HepG2 (cell line): ENCODE measurements around the gene NFRKB. TPM values are rescaled to one million over a fixed set of nuclear protein-coding genes. Genes with fewer than 3 reads are reported as not detected.

Experiments
- AGO1 ChIP-seq: fragments of 200-400 bp; formaldehyde crosslinking; IDR thresholded peaks from 2 replicates; pipeline ENCODE4 v1.6.1; 2017; ENCODE audit warnings: mild to moderate bottlenecking, low read depth, low read length, moderate library complexity; ENCODE audit not compliant: poor library complexity, severe bottlenecking
- ATF6 ChIP-seq: sonication (generic); formaldehyde crosslinking; conservative IDR thresholded peaks from 2 replicates; pipeline ENCODE4 v1.4.0; 2020; ENCODE audit warnings: missing genetic modification reagents
- BCL3 ChIP-seq: sonication (generic); formaldehyde crosslinking; IDR thresholded peaks from 2 replicates; pipeline ENCODE4 v1.5.1; 2020; ENCODE audit warnings: mild to moderate bottlenecking, missing genetic modification reagents, moderate library complexity
- BCL6 ChIP-seq: IDR thresholded peaks from 2 replicates; pipeline ENCODE4 v1.6.1; 2016; ENCODE audit warnings: missing genetic modification reagents, missing compliant biosample characterization
- BHLHE40 ChIP-seq: IDR thresholded peaks from 2 replicates; pipeline ENCODE4 v1.6.1; 2011; ENCODE audit warnings: low read length, improper control_type of control experiment
- CHD4 ChIP-seq: fragments of 200-600 bp; sonication (generic); IDR thresholded peaks from 2 replicates; pipeline ENCODE4 v1.7.0; 2017; ENCODE audit warnings: mild to moderate bottlenecking, low read length, borderline replicate concordance
- ELK4 ChIP-seq: sonication (generic); formaldehyde crosslinking; IDR thresholded peaks from 2 replicates; pipeline ENCODE4 v1.9.0; 2021; ENCODE audit warnings: missing genetic modification reagents, borderline replicate concordance
- MYC ChIP-seq: sonication (generic); formaldehyde crosslinking; IDR thresholded peaks from 2 replicates; pipeline ENCODE4 v1.9.0; 2021; ENCODE audit warnings: missing genetic modification reagents, borderline replicate concordance
- PLRG1 ChIP-seq: fragments of 450-650 bp; conservative IDR thresholded peaks from 2 replicates; pipeline ENCODE4 v1.6.1; 2016
- PRDM15 ChIP-seq: sonication (generic); formaldehyde crosslinking; IDR thresholded peaks from 2 replicates; pipeline ENCODE4 v1.4.0; 2020; ENCODE audit warnings: missing genetic modification reagents
- RBM22 ChIP-seq: fragments of 200-400 bp; formaldehyde crosslinking; optimal IDR thresholded peaks from 2 replicates; pipeline ENCODE3; 2017; ENCODE audit warnings: mild to moderate bottlenecking, low read length, moderate library complexity
- REL ChIP-seq: sonication (generic); formaldehyde crosslinking; conservative IDR thresholded peaks from 2 replicates; pipeline ENCODE4 v1.8.0; 2022; ENCODE audit warnings: mild to moderate bottlenecking, missing genetic modification reagents, moderate library complexity
- RXRB ChIP-seq: IDR thresholded peaks from 2 replicates; pipeline ENCODE4 v1.6.1; 2016; ENCODE audit warnings: borderline replicate concordance, missing genetic modification reagents, missing compliant biosample characterization
- SIN3A ChIP-seq: IDR thresholded peaks from 2 replicates; pipeline ENCODE4 v1.6.1; 2011; ENCODE audit warnings: low read depth, mild to moderate bottlenecking, control low read depth, low read length, borderline replicate concordance
- TBX3 ChIP-seq: fragments of 450-650 bp; IDR thresholded peaks from 2 replicates; pipeline ENCODE4 v1.6.1; 2017; ENCODE audit warnings: antibody characterized with exemption, mild to moderate bottlenecking, inconsistent platforms, borderline replicate concordance
- TRIM24 ChIP-seq: sonication (generic); formaldehyde crosslinking; IDR thresholded peaks from 2 replicates; pipeline ENCODE4 v1.8.0; 2022; ENCODE audit warnings: mild to moderate bottlenecking, missing genetic modification reagents
- ZMYM4 ChIP-seq: sonication (generic); formaldehyde crosslinking; IDR thresholded peaks from 2 replicates; pipeline ENCODE4 v1.8.1; 2023; ENCODE audit warnings: mild to moderate bottlenecking, missing genetic modification reagents
- ZNF17 ChIP-seq: sonication (generic); formaldehyde crosslinking; IDR thresholded peaks from 2 replicates; pipeline ENCODE4 v1.5.0; 2020; ENCODE audit warnings: mild to moderate bottlenecking, missing genetic modification reagents
- ZNF275 ChIP-seq: sonication (generic); formaldehyde crosslinking; IDR thresholded peaks from 2 replicates; pipeline ENCODE4 v1.8.0; 2022; ENCODE audit warnings: missing genetic modification reagents, mild to moderate bottlenecking, inconsistent platforms, borderline replicate concordance
- ZNF879 ChIP-seq: sonication (generic); formaldehyde crosslinking; IDR thresholded peaks from 2 replicates; pipeline ENCODE4 v1.8.1; 2023; ENCODE audit warnings: missing genetic modification reagents
- ZZZ3 ChIP-seq: sonication (generic); formaldehyde crosslinking; IDR thresholded peaks from 2 replicates; pipeline ENCODE4 v1.4.0; 2020; ENCODE audit warnings: missing genetic modification reagents, mild to moderate bottlenecking, borderline replicate concordance
- polyA plus RNA-seq, 8 experiments: library from polyadenylated mRNA; depleted of rRNA in 3 of 8; stranded (reverse) in 7 of 8; unstranded in 1 of 8; fragments of >200 nt; fragmentation: Illumina TruSeq in 4 of 8; extraction: Trizol in 4 of 8; gene quantifications; 2 replicates each; pipeline versions ENCODE4 v1.2.1 to v1.2.3, GENCODE V29; 2011 to 2016; ENCODE audit warnings: low read depth in 4 of 8, missing spikeins in 1 of 8, mixed read lengths in 1 of 8; ENCODE audit not compliant: insufficient read depth in 1 of 8
- total RNA-seq, 5 experiments: library from RNA; depleted of rRNA; stranded (reverse); fragments of >200 nt; fragmentation: Illumina TruSeq; extraction: Trizol; gene quantifications; 2 replicates each; pipeline ENCODE4 v1.2.3, GENCODE V29; 2016; ENCODE audit warnings: low read depth in 1 of 5

The NFRKB gene
- total and polyA plus RNA-seq, 2 of the 13 experiments (the other 11 are each of a cell fraction or from before 2014, with no cell fraction given): 22.9 to 23.7 TPM

- TF ChIP-seq ZNF17 (CRISPR knock-in tag) (no peak), ELK4 (CRISPR knock-in tag) (no peak), PLRG1 (no peak), CHD4 (no peak), ZNF879 (CRISPR knock-in tag) (no peak), TBX3 (no peak), AGO1 (no peak), BCL3 (CRISPR knock-in tag) (no peak), REL (CRISPR knock-in tag) (no peak), ZZZ3 (no peak), ZNF275 (CRISPR knock-in tag) (no peak), ATF6 (no peak), MYC (peak; percentile 45; the same call in 1 of the 2 replicates), SIN3A (peak; percentile 34; the same call in 1 of the 2 replicates), PRDM15 (CRISPR knock-in tag) (no peak), RXRB (CRISPR knock-in tag) (peak; percentile 81; the same call in 1 of the 2 replicates), RBM22 (no peak), BCL6 (peak; percentile 72), TRIM24 (CRISPR knock-in tag) (no peak), ZMYM4 (CRISPR knock-in tag) (peak; percentile 70), BHLHE40 (no peak)
These were observed 41.7 kb downstream of the NFRKB start (continued) for GRCh38 chr11:129853518-129854231.
